ENCODE data around the gene IL12A.

DNA sequence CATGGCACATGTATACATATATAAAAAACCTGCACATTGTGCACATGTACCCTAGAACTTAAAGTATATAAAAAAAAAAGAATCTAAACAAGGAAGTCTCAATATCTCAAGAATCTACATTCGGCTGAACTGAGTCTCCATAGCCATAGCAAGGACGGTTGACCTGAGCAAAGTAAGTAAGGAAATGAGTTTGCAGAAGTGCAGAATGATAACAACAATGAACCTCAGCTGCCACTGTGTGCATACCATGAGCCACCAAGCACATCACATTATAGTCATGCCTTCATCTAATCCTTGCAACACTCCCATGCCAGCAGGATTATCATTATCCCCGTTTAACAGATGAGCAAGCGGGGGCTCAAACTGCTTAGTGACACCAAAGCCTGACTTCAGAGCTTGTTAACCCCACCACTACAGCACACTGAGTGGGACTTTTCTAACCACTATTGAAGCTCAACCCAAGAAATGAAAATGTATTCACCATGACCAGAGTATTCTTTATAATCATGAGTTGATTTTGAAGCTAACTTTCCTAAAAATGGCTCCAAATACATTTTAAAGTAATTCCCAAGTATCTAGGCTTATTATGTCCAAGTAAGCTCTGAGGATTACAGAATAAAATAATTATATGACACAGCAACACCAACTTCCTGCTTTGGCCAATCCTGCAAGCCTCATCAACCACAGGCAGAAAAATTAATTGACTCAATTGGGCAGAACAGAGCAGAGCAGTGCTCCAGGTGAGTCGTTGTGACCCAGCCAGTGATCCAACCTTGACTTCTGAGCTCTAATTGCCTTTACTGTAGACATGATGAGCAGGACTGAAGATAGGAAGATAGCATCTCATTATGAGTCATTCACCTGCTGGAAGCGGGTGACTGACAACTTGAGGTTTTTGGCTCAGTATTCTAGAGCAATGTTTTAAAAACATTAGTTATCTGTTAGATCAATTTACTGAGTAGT lies 47.3 kb upstream of the IL12A start:
- TF ChIP-seq, protein P1, sequence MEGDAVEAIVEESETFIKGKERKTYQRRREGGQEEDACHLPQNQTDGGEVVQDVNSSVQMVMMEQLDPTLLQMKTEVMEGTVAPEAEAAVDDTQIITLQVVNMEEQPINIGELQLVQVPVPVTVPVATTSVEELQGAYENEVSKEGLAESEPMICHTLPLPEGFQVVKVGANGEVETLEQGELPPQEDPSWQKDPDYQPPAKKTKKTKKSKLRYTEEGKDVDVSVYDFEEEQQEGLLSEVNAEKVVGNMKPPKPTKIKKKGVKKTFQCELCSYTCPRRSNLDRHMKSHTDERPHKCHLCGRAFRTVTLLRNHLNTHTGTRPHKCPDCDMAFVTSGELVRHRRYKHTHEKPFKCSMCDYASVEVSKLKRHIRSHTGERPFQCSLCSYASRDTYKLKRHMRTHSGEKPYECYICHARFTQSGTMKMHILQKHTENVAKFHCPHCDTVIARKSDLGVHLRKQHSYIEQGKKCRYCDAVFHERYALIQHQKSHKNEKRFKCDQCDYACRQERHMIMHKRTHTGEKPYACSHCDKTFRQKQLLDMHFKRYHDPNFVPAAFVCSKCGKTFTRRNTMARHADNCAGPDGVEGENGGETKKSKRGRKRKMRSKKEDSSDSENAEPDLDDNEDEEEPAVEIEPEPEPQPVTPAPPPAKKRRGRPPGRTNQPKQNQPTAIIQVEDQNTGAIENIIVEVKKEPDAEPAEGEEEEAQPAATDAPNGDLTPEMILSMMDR (conservative IDR thresholded peaks at IDR 0.05), result no peak
- no peak for TF ChIP-seq ZFX (IDR thresholded peaks at IDR 0.05)
